ENCODE data around the gene RAP1GDS1. TPM values are rescaled to one million over a fixed set of nuclear protein-coding genes. Genes with fewer than 3 reads are reported as not detected.

RAP1GDS1 gene
- total and polyA plus RNA-seq, 7 donors: 5.6 to 12.4 (median 9.9) TPM

GRCh38 chr4:98261405-98262291 is 464 bp downstream of the RAP1GDS1 start:
- peaks cover 15% of the 10 kb centered on the region for H3K4me1 ChIP-seq
- peak overlapping the region; percentile 78 for H3K4me3 ChIP-seq

GRCh38 chr4:98262431-98262830 is 1.2 kb downstream of the RAP1GDS1 start:
- no peaks in the 10 kb centered on the region for H3K27me3 ChIP-seq (ENCODE audit: insufficient read depth in 3 of 3, low read length in 2 of 3)
- peak overlapping the region; percentile 86 for H3K27ac ChIP-seq
- no peaks in the 10 kb centered on the region for H3K9me3 ChIP-seq
- intact Hi-C loops (cut with DNase I): loop anchor here (5.0 to 10.0 kb wide), 3 partner anchors 120 to 1692 kb away; partner anchors contain the start of genes STPG2 (in 2 of the 2), EIF4E (in 1 of the 2) and H2AZ1 (in 1 of the 2)
- ATAC-seq: no peak
- TF ChIP-seq CTCF (IDR thresholded peaks at IDR 0.05): no peak
- WGBS, 3 donors: 7 to 10% (median 8%) methylated on average over 5 of the region's 5 CpGs
- DNase-seq: no peak
- H3K36me3 ChIP-seq (ENCODE audit: insufficient read depth in 1 of 2, low read depth in 1 of 2): no peaks in the 10 kb centered on the region
- peaks cover 15% of the 10 kb centered on the region for H3K4me1 ChIP-seq
- H3K4me3 ChIP-seq: peak overlapping the region; percentile 78

More at GRCh38 chr4:98261405-98262291, 464 bp downstream of the RAP1GDS1 start:
- Histone ChIP-seq H3K36me3 (ENCODE audit: insufficient read depth in 1 of 2, low read depth in 1 of 2) (no peaks in the 10 kb centered on the region), H3K9me3 (no peaks in the 10 kb centered on the region), H3K27me3 (ENCODE audit: insufficient read depth in 3 of 3, low read length in 2 of 3) (no peaks in the 10 kb centered on the region), H3K27ac (peak overlapping the region; percentile 86)
- TF ChIP-seq CTCF (IDR thresholded peaks at IDR 0.05): no peak
- 0 to 1% (median 1%) methylated on average over 55 to 78 of the region's 78 CpGs for WGBS, 3 donors
- ATAC-seq (peak; percentile 1 to 38 (median 34)), DNase-seq (peak; percentile 33 to 61)
- intact Hi-C loops (cut with DNase I): loop anchor here (5.0 to 10.0 kb wide), 3 partner anchors 119 to 1693 kb away; partner anchors contain the start of genes STPG2 (in 2 of the 2), EIF4E (in 1 of the 2) and H2AZ1 (in 1 of the 2)

GRCh38 chr4:98267498-98267897 is 6.3 kb downstream of the RAP1GDS1 start:
- WGBS, 3 donors: 97 to 100% (median 98%) methylated on average over 2 of the region's 2 CpGs
- DNase-seq (no peak), ATAC-seq (no peak)
- Histone ChIP-seq H3K4me3 (no peak overlapping the region), H3K36me3 (ENCODE audit: insufficient read depth in 1 of 2, low read depth in 1 of 2) (no peaks in the 10 kb centered on the region), H3K27ac (no peak overlapping the region), H3K27me3 (ENCODE audit: insufficient read depth in 3 of 3, low read length in 2 of 3) (no peaks in the 10 kb centered on the region), H3K4me1 (peaks cover 3% of the 10 kb centered on the region), H3K9me3 (no peaks in the 10 kb centered on the region)
- intact Hi-C loops (cut with DNase I): loop anchor here in 1 of 2 donors (10.0 kb wide), 2 partner anchors 657 to 1687 kb away; partner anchors contain the start of genes EIF4E and H2AZ1
- no peak for TF ChIP-seq CTCF (IDR thresholded peaks at IDR 0.05)

- Histone ChIP-seq H3K27ac (no peak overlapping the region), H3K4me3 (no peak overlapping the region), H3K9me3 (no peaks in the 10 kb centered on the region), H3K36me3 (ENCODE audit: insufficient read depth in 1 of 2, low read depth in 1 of 2) (no peaks in the 10 kb centered on the region), H3K27me3 (ENCODE audit: insufficient read depth in 3 of 3, low read length in 2 of 3) (no peaks in the 10 kb centered on the region), H3K4me1 (no peaks in the 10 kb centered on the region)
- intact Hi-C loops (cut with DNase I): no loop called here
- TF ChIP-seq CTCF (IDR thresholded peaks at IDR 0.05): no peak
- DNase-seq: no peak
- no peak for ATAC-seq
- WGBS, 3 donors: 91 to 99% (median 93%) methylated on average over 2 of the region's 2 CpGs
These were observed 14.0 kb downstream of the RAP1GDS1 start for GRCh38 chr4:98275145-98275544.
